ENCODE data around the gene ABHD12.

ABHD12 gene

DNA sequence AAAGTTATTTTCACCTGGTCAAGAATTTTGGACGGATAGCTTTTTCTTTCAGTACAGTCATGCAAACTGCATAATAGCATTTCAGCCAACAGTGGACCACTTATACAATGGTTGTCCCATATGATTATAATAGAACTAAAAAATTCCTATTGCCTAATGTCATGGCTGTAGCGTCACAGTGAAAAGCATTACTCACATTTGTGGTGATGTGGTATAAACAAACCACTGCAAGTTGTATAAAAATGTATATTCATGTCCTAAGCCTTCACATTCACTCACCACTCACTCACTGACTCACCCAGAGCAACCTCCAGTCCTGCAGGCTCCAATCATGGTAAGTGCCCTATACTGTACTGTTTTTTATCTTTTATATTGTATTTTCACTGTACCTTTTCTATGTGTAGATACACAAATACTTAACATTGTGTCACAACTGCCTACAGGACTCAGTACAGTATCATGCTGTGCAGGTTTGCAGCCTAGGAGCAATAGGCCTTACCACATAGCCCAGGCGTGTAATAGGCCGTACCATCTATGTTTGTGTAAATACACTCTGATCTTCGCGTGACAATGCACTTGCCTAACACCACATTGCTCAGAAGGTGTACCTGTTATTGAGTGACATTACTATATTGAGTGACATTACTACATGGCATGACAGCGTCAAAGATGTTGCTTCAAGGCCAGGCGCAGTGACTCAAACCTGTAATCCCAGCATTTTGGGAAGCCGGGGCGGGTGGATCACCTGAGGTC is 17.9 kb downstream of the ABHD12 start:
- WGBS, 2 donors (ENCODE audit: extremely low coverage in 2 of 2, insufficient read length in 2 of 2, insufficient replicate concordance in 1 of 2): no CpG with 5 or more reads among the region's 10 CpGs
- Histone ChIP-seq H3K79me1 (ENCODE audit: low read depth, low read length) (no peaks in the 10 kb centered on the region), H3K14ac (ENCODE audit: low read length) (no peak overlapping the region), H3K4me3 (ENCODE audit: low read length in 2 of 2) (no peak overlapping the region), H3K4me1 (ENCODE audit: control insufficient read depth in 2 of 2, insufficient read depth in 1 of 2, low read depth in 1 of 2, low read length in 2 of 2) (no peaks in the 10 kb centered on the region), H3K23ac (ENCODE audit: low read depth, low read length, poor library complexity) (no peak overlapping the region), H3K9ac (ENCODE audit: low read depth, low read length, poor library complexity) (no peak overlapping the region), H4K91ac (ENCODE audit: low read depth, low read length, poor library complexity) (no peak overlapping the region), H2BK12ac (ENCODE audit: low read length) (no peak overlapping the region), H2BK5ac (ENCODE audit: low read length) (no peak overlapping the region), H4K8ac (ENCODE audit: low read depth, low read length) (no peak overlapping the region), H2BK15ac (ENCODE audit: low read length) (no peak overlapping the region), H3K4me2 (ENCODE audit: insufficient read depth, low read length, poor library complexity, severe bottlenecking) (no peak overlapping the region), H3K18ac (ENCODE audit: low read length) (no peak overlapping the region), H2AFZ (ENCODE audit: low read length) (no peak overlapping the region), H3K27ac (replicated peaks; ENCODE audit: low read length) (no peak overlapping the region), H2BK120ac (ENCODE audit: low read depth, low read length) (no peak overlapping the region), H3K36me3 (replicated peaks in 1 of 2; ENCODE audit: control insufficient read depth in 2 of 2, insufficient read depth in 2 of 2, low read length in 2 of 2) (peaks cover 0 to 2% of the 10 kb centered on the region in 2 donors), H3K9me3 (replicated peaks in 1 of 2; ENCODE audit: control insufficient read depth in 2 of 2, insufficient read depth in 1 of 2, low read depth in 1 of 2, low read length in 2 of 2) (peaks cover 1 to 9% of the 10 kb centered on the region in 2 donors), H3K4ac (ENCODE audit: low read length) (no peak overlapping the region), H3K27me3 (ENCODE audit: control insufficient read depth in 3 of 3, insufficient read depth in 3 of 3, low read depth in 1 of 3, low read length in 3 of 3) (no peaks in the 10 kb centered on the region), H2AK5ac (ENCODE audit: low read depth, low read length) (no peak overlapping the region)
- DNase-seq (ENCODE audit: low spot score): no peak

GRCh38 chr20:25369971-25370370 is 20.7 kb downstream of the ABHD12 start:
- no peak overlapping the region for H4K8ac ChIP-seq (ENCODE audit: low read depth, low read length)
- no peak overlapping the region for H3K27ac ChIP-seq (replicated peaks; ENCODE audit: low read length)
- H4K91ac ChIP-seq (ENCODE audit: low read depth, low read length, poor library complexity): no peak overlapping the region
- H2AK5ac ChIP-seq (ENCODE audit: low read depth, low read length): no peak overlapping the region
- no peaks in the 10 kb centered on the region for H3K36me3 ChIP-seq (replicated peaks in 1 of 2; ENCODE audit: control insufficient read depth in 2 of 2, insufficient read depth in 2 of 2, low read length in 2 of 2)
- DNase-seq (ENCODE audit: low spot score): no peak
- H3K14ac ChIP-seq (ENCODE audit: low read length): no peak overlapping the region
- H3K79me1 ChIP-seq (ENCODE audit: low read depth, low read length): no peaks in the 10 kb centered on the region
- H2BK120ac ChIP-seq (ENCODE audit: low read depth, low read length): no peak overlapping the region
- no CpG with 5 or more reads among the region's 2 CpGs for WGBS, 2 donors (ENCODE audit: extremely low coverage in 2 of 2, insufficient read length in 2 of 2, insufficient replicate concordance in 1 of 2)
- H3K27me3 ChIP-seq (ENCODE audit: control insufficient read depth in 3 of 3, insufficient read depth in 3 of 3, low read depth in 1 of 3, low read length in 3 of 3): no peaks in the 10 kb centered on the region
- H2AFZ ChIP-seq (ENCODE audit: low read length): no peak overlapping the region
- peaks cover 0 to 7% of the 10 kb centered on the region in 2 donors for H3K9me3 ChIP-seq (replicated peaks in 1 of 2; ENCODE audit: control insufficient read depth in 2 of 2, insufficient read depth in 1 of 2, low read depth in 1 of 2, low read length in 2 of 2)
- H3K9ac ChIP-seq (ENCODE audit: low read depth, low read length, poor library complexity): no peak overlapping the region
- H3K4me1 ChIP-seq (ENCODE audit: control insufficient read depth in 2 of 2, insufficient read depth in 1 of 2, low read depth in 1 of 2, low read length in 2 of 2): no peaks in the 10 kb centered on the region
- H3K18ac ChIP-seq (ENCODE audit: low read length): no peak overlapping the region
- H2BK15ac ChIP-seq (ENCODE audit: low read length): no peak overlapping the region
- no peak overlapping the region for H3K4me3 ChIP-seq (ENCODE audit: low read length in 2 of 2)
- H2BK5ac ChIP-seq (ENCODE audit: low read length): no peak overlapping the region
- H2BK12ac ChIP-seq (ENCODE audit: low read length): no peak overlapping the region
- H3K23ac ChIP-seq (ENCODE audit: low read depth, low read length, poor library complexity): no peak overlapping the region
- H3K4ac ChIP-seq (ENCODE audit: low read length): no peak overlapping the region
- no peak overlapping the region for H3K4me2 ChIP-seq (ENCODE audit: insufficient read depth, low read length, poor library complexity, severe bottlenecking)

DNA sequence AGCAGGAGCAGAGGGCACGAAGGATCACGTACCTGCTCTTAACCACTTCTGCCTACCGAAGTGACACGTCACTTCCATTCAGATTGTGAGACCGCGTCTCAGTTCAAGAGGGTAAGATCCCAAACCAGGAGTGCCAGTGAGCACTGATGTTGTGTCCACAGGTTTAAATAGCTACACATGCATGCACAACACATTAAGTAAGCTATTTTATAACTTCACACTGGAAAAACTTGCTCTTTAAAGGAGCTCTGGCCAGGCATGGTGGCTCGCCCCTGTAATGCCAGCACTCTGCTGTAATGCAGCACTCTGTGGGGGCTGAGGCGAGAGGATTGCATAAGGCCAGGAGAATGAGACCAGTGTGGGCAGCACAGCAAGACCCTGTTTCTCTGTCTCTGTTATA is 21.1 kb downstream of the ABHD12 start:
- no peak overlapping the region for H3K4me3 ChIP-seq (ENCODE audit: low read length in 2 of 2)
- no CpG with 5 or more reads among the region's 8 CpGs for WGBS, 2 donors (ENCODE audit: extremely low coverage in 2 of 2, insufficient read length in 2 of 2, insufficient replicate concordance in 1 of 2)
- H2BK5ac ChIP-seq (ENCODE audit: low read length): no peak overlapping the region
- H3K4me2 ChIP-seq (ENCODE audit: insufficient read depth, low read length, poor library complexity, severe bottlenecking): no peak overlapping the region
- no peaks in the 10 kb centered on the region for H3K79me1 ChIP-seq (ENCODE audit: low read depth, low read length)
- no peak for DNase-seq (ENCODE audit: low spot score)
- H3K23ac ChIP-seq (ENCODE audit: low read depth, low read length, poor library complexity): no peak overlapping the region
- no peak overlapping the region for H2AFZ ChIP-seq (ENCODE audit: low read length)
- no peaks in the 10 kb centered on the region for H3K27me3 ChIP-seq (ENCODE audit: control insufficient read depth in 3 of 3, insufficient read depth in 3 of 3, low read depth in 1 of 3, low read length in 3 of 3)
- H3K4ac ChIP-seq (ENCODE audit: low read length): no peak overlapping the region
- no peak overlapping the region for H3K9ac ChIP-seq (ENCODE audit: low read depth, low read length, poor library complexity)
- no peak overlapping the region for H3K18ac ChIP-seq (ENCODE audit: low read length)
- no peak overlapping the region for H2BK12ac ChIP-seq (ENCODE audit: low read length)
- no peak overlapping the region for H2AK5ac ChIP-seq (ENCODE audit: low read depth, low read length)
- H4K8ac ChIP-seq (ENCODE audit: low read depth, low read length): no peak overlapping the region
- no peak overlapping the region for H2BK15ac ChIP-seq (ENCODE audit: low read length)
- H3K4me1 ChIP-seq (ENCODE audit: control insufficient read depth in 2 of 2, insufficient read depth in 1 of 2, low read depth in 1 of 2, low read length in 2 of 2): peaks cover 0 to 1% of the 10 kb centered on the region in 2 donors
- H3K36me3 ChIP-seq (replicated peaks in 1 of 2; ENCODE audit: control insufficient read depth in 2 of 2, insufficient read depth in 2 of 2, low read length in 2 of 2): no peaks in the 10 kb centered on the region
- H4K91ac ChIP-seq (ENCODE audit: low read depth, low read length, poor library complexity): no peak overlapping the region
- no peak overlapping the region for H2BK120ac ChIP-seq (ENCODE audit: low read depth, low read length)
- H3K14ac ChIP-seq (ENCODE audit: low read length): no peak overlapping the region
- H3K9me3 ChIP-seq (replicated peaks in 1 of 2; ENCODE audit: control insufficient read depth in 2 of 2, insufficient read depth in 1 of 2, low read depth in 1 of 2, low read length in 2 of 2): peaks cover 0 to 7% of the 10 kb centered on the region in 2 donors
- no peak overlapping the region for H3K27ac ChIP-seq (replicated peaks; ENCODE audit: low read length)

- Histone ChIP-seq H3K18ac (ENCODE audit: low read length) (no peak overlapping the region), H3K27ac (replicated peaks; ENCODE audit: low read length) (no peak overlapping the region), H2BK15ac (ENCODE audit: low read length) (no peak overlapping the region), H2AK5ac (ENCODE audit: low read depth, low read length) (no peak overlapping the region), H3K23ac (ENCODE audit: low read depth, low read length, poor library complexity) (no peak overlapping the region), H3K9me3 (replicated peaks in 1 of 2; ENCODE audit: control insufficient read depth in 2 of 2, insufficient read depth in 1 of 2, low read depth in 1 of 2, low read length in 2 of 2) (peaks cover 0 to 7% of the 10 kb centered on the region in 2 donors), H3K4me2 (ENCODE audit: insufficient read depth, low read length, poor library complexity, severe bottlenecking) (no peak overlapping the region), H3K14ac (ENCODE audit: low read length) (no peak overlapping the region), H4K91ac (ENCODE audit: low read depth, low read length, poor library complexity) (no peak overlapping the region), H2AFZ (ENCODE audit: low read length) (no peak overlapping the region), H2BK5ac (ENCODE audit: low read length) (no peak overlapping the region), H3K4ac (ENCODE audit: low read length) (no peak overlapping the region), H3K27me3 (ENCODE audit: control insufficient read depth in 3 of 3, insufficient read depth in 3 of 3, low read depth in 1 of 3, low read length in 3 of 3) (no peaks in the 10 kb centered on the region), H4K8ac (ENCODE audit: low read depth, low read length) (no peak overlapping the region), H3K36me3 (replicated peaks in 1 of 2; ENCODE audit: control insufficient read depth in 2 of 2, insufficient read depth in 2 of 2, low read length in 2 of 2) (no peaks in the 10 kb centered on the region), H3K79me1 (ENCODE audit: low read depth, low read length) (no peaks in the 10 kb centered on the region), H2BK12ac (ENCODE audit: low read length) (no peak overlapping the region), H3K4me3 (ENCODE audit: low read length in 2 of 2) (no peak overlapping the region), H3K9ac (ENCODE audit: low read depth, low read length, poor library complexity) (no peak overlapping the region), H3K4me1 (ENCODE audit: control insufficient read depth in 2 of 2, insufficient read depth in 1 of 2, low read depth in 1 of 2, low read length in 2 of 2) (peaks cover 0 to 1% of the 10 kb centered on the region in 2 donors), H2BK120ac (ENCODE audit: low read depth, low read length) (no peak overlapping the region)
- WGBS, 2 donors (ENCODE audit: extremely low coverage in 2 of 2, insufficient read length in 2 of 2, insufficient replicate concordance in 1 of 2): no CpG with 5 or more reads among the region's 5 CpGs
- DNase-seq (ENCODE audit: low spot score): no peak
Observed at GRCh38 chr20:25368976-25369375, 21.7 kb downstream of the ABHD12 start.
